H1 (cell line): ENCODE data around the gene LDLR. TPM values are rescaled to one million over a fixed set of nuclear protein-coding genes. Genes with fewer than 3 reads are reported as not detected.

Experiments used
- ASH2L ChIP-seq: fragments of 200-600, 300-600 bp; sonication (generic); IDR thresholded peaks from one replicate; pipeline ENCODE4 v1.7.1; 2017; ENCODE audit warnings: low read length
- EGR1 ChIP-seq: IDR thresholded peaks from 2 replicates; pipeline ENCODE4 v1.6.1; 2011; ENCODE audit warnings: low read depth, low read length, borderline replicate concordance
- EZH2 ChIP-seq: fragments of 200-600 bp; sonication (generic); IDR thresholded peaks from 2 replicates; pipeline ENCODE4 v1.7.1; 2012; ENCODE audit warnings: low read depth, mild to moderate bottlenecking, moderate library complexity, low read length, inconsistent platforms; ENCODE audit not compliant: severe bottlenecking
- KDM5A ChIP-seq: fragments of 200-600 bp; IDR thresholded peaks from 2 replicates; pipeline ENCODE4 v1.7.1; 2012; ENCODE audit warnings: mild to moderate bottlenecking, low read length, inconsistent platforms, mixed read lengths
- RFX5 ChIP-seq: IDR thresholded peaks from 2 replicates; pipeline ENCODE4 v1.6.1; 2011; ENCODE audit warnings: low read depth, low read length, improper control_type of control experiment, borderline replicate concordance
- RNF2 ChIP-seq: fragments of 200-900, 300-1000 bp; sonication (generic); IDR thresholded peaks from 2 replicates; pipeline ENCODE4 v1.7.1; 2016; ENCODE audit warnings: borderline replicate concordance, low read depth, mild to moderate bottlenecking, antibody characterized with exemption, low read length; ENCODE audit not compliant: poor library complexity, severe bottlenecking; ENCODE audit errors: missing control alignments
- SIRT6 ChIP-seq: IDR thresholded peaks from one replicate; pipeline ENCODE4 v1.7.1; 2012; ENCODE audit warnings: low read length, inconsistent platforms
- SIX5 ChIP-seq: IDR thresholded peaks from 2 replicates; pipeline ENCODE4 v1.6.1; 2011; ENCODE audit warnings: mild to moderate bottlenecking, low read depth, low read length
- SP2 ChIP-seq: IDR thresholded peaks from 2 replicates; pipeline ENCODE4 v1.6.1; 2012; ENCODE audit warnings: mild to moderate bottlenecking, low read length, inconsistent platforms
- SRF ChIP-seq: IDR thresholded peaks from 2 replicates; pipeline ENCODE4 v1.6.1; 2011; ENCODE audit warnings: mild to moderate bottlenecking, low read depth, low read length, moderate library complexity
- TBP ChIP-seq: IDR thresholded peaks from 2 replicates; pipeline ENCODE4 v1.6.1; 2011; ENCODE audit warnings: low read depth, low read length, improper control_type of control experiment
- TCF12 ChIP-seq: IDR thresholded peaks from 2 replicates; pipeline ENCODE4 v1.6.1; 2011; ENCODE audit warnings: low read depth, mild to moderate bottlenecking, low read length
- polyA plus RNA-seq, 7 experiments: library from polyadenylated mRNA; depleted of rRNA in 3 of 7; stranded (reverse) in 5 of 7; unstranded in 2 of 7; fragments of >200 nt in 5 of 7; fragments of 200-250 nt in 2 of 7; gene quantifications; 1 replicate in 5 of 7; 2 replicates in 1 of 7; 4 replicates in 1 of 7; pipeline versions ENCODE4 v1.2.1 to v1.2.3, GENCODE V29; 2011 to 2013; ENCODE audit warnings: missing spikeins in 2 of 7, mixed read lengths in 2 of 7
- total RNA-seq: library from RNA; stranded (reverse); fragmentation: NEBNext Ultra II Directional; extraction: Animal tissue kit (Norgen Biotek cat#: 25700); gene quantifications from 2 replicates; pipeline ENCODE4 v1.2.1, GENCODE V29; 2021
- TF ChIP-seq, protein P1 (sequence below): fragments of 300-600 bp; sonication (generic); IDR thresholded peaks from 2 replicates; pipeline ENCODE4 v1.7.1; 2012; ENCODE audit warnings: low read length, moderate library complexity, mild to moderate bottlenecking, inconsistent platforms; ENCODE audit not compliant: insufficient replicate concordance

LDLR gene
- total and polyA plus RNA-seq, 2 of the 8 experiments (the other 6 are each of a cell fraction or from before 2014, with no cell fraction given), result 70.1 to 118 TPM

DNA sequence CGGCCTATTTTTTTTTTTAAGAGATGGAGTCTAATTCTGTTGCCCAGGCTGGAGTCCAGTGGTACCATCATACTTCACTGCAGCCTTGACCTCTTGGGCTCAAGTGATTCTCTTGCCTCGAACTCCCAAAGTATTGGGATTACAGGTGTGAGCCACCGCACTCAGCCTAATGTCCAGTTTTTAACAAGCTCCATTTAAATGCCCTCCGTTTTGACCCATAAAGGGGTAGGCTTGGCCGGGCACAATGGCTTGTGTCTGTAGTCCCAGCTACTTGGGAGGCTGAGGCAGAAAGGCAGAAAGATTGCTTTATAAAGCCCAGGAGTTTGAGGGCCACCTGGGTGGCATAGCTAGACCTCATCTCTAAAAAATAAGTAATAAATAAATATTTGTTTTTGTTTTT, 11.8 kb downstream of the LDLR start (continued):
- TF ChIP-seq, protein P1, sequence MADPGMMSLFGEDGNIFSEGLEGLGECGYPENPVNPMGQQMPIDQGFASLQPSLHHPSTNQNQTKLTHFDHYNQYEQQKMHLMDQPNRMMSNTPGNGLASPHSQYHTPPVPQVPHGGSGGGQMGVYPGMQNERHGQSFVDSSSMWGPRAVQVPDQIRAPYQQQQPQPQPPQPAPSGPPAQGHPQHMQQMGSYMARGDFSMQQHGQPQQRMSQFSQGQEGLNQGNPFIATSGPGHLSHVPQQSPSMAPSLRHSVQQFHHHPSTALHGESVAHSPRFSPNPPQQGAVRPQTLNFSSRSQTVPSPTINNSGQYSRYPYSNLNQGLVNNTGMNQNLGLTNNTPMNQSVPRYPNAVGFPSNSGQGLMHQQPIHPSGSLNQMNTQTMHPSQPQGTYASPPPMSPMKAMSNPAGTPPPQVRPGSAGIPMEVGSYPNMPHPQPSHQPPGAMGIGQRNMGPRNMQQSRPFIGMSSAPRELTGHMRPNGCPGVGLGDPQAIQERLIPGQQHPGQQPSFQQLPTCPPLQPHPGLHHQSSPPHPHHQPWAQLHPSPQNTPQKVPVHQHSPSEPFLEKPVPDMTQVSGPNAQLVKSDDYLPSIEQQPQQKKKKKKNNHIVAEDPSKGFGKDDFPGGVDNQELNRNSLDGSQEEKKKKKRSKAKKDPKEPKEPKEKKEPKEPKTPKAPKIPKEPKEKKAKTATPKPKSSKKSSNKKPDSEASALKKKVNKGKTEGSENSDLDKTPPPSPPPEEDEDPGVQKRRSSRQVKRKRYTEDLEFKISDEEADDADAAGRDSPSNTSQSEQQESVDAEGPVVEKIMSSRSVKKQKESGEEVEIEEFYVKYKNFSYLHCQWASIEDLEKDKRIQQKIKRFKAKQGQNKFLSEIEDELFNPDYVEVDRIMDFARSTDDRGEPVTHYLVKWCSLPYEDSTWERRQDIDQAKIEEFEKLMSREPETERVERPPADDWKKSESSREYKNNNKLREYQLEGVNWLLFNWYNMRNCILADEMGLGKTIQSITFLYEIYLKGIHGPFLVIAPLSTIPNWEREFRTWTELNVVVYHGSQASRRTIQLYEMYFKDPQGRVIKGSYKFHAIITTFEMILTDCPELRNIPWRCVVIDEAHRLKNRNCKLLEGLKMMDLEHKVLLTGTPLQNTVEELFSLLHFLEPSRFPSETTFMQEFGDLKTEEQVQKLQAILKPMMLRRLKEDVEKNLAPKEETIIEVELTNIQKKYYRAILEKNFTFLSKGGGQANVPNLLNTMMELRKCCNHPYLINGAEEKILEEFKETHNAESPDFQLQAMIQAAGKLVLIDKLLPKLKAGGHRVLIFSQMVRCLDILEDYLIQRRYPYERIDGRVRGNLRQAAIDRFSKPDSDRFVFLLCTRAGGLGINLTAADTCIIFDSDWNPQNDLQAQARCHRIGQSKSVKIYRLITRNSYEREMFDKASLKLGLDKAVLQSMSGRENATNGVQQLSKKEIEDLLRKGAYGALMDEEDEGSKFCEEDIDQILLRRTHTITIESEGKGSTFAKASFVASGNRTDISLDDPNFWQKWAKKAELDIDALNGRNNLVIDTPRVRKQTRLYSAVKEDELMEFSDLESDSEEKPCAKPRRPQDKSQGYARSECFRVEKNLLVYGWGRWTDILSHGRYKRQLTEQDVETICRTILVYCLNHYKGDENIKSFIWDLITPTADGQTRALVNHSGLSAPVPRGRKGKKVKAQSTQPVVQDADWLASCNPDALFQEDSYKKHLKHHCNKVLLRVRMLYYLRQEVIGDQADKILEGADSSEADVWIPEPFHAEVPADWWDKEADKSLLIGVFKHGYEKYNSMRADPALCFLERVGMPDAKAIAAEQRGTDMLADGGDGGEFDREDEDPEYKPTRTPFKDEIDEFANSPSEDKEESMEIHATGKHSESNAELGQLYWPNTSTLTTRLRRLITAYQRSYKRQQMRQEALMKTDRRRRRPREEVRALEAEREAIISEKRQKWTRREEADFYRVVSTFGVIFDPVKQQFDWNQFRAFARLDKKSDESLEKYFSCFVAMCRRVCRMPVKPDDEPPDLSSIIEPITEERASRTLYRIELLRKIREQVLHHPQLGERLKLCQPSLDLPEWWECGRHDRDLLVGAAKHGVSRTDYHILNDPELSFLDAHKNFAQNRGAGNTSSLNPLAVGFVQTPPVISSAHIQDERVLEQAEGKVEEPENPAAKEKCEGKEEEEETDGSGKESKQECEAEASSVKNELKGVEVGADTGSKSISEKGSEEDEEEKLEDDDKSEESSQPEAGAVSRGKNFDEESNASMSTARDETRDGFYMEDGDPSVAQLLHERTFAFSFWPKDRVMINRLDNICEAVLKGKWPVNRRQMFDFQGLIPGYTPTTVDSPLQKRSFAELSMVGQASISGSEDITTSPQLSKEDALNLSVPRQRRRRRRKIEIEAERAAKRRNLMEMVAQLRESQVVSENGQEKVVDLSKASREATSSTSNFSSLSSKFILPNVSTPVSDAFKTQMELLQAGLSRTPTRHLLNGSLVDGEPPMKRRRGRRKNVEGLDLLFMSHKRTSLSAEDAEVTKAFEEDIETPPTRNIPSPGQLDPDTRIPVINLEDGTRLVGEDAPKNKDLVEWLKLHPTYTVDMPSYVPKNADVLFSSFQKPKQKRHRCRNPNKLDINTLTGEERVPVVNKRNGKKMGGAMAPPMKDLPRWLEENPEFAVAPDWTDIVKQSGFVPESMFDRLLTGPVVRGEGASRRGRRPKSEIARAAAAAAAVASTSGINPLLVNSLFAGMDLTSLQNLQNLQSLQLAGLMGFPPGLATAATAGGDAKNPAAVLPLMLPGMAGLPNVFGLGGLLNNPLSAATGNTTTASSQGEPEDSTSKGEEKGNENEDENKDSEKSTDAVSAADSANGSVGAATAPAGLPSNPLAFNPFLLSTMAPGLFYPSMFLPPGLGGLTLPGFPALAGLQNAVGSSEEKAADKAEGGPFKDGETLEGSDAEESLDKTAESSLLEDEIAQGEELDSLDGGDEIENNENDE, result no peak
- TF ChIP-seq EZH2 (no peak), EGR1 (no peak), RFX5 (no peak), SIX5 (no peak), TCF12 (no peak), TBP (no peak), SRF (no peak), SP2 (no peak), KDM5A (no peak), ASH2L (no peak), RNF2 (no peak), SIRT6 (no peak)
